Endothelial cell of umbilical vein (primary cell): ENCODE results near the gene NHSL2. TPM values are rescaled to one million over a fixed set of nuclear protein-coding genes. Genes with fewer than 3 reads are reported as not detected.

Source experiments
- BruUV-seq: library from RNA; stranded (reverse); fragments of 400-500 nt; replicated peaks from 2 replicates; lab custom pipeline; 2021; lab: Mats Ljungman, UMichigan
- CTCF ChIA-PET: fragments of 300-600, 350-600 bp; sonication (Branson Sonifier 250); formaldehyde crosslinking; loops from one replicate; lab custom pipeline; 2021; ENCODE audit warnings: antibody characterized with exemption, inconsistent platforms; lab: Charles Lee
- POLR2A ChIA-PET: fragments of 300-600, 350-600 bp; sonication (Branson Sonifier 250); formaldehyde crosslinking; loops from one replicate; lab custom pipeline; 2021; ENCODE audit warnings: antibody characterized with exemption, inconsistent platforms; lab: Charles Lee
- DNase-seq: peaks from one replicate; pipeline ENCODE4 v3.0.0-alpha.2; 2011; ENCODE audit warnings: low read depth, low spot score
- FAIRE-seq: peaks from 2 replicates; lab custom pipeline; 2011; peaks lifted over from hg19 to GRCh38; lab: Jason Lieb, UNC
- H2AFZ ChIP-seq: 2 replicates; pipeline ENCODE4 v1.6.0; 2012; ENCODE audit warnings: low read depth, low read length, control low read depth, inconsistent platforms
- H3K27ac ChIP-seq: 2 replicates; pipeline ENCODE4 v1.5.1; 2011; ENCODE audit warnings: low read depth, mild to moderate bottlenecking, control low read depth, low read length, moderate library complexity; ENCODE audit not compliant: insufficient read depth
- H3K27me3 ChIP-seq, 2 experiments: 2 replicates each; pipeline versions ENCODE4 v1.6.0 to v1.6.1; 2011; ENCODE audit warnings: low read length in 2 of 2, mixed read lengths in 1 of 2; ENCODE audit not compliant: control insufficient read depth in 2 of 2, insufficient read depth in 2 of 2
- H3K36me3 ChIP-seq, 2 experiments: 2 replicates in 1 of 2; 3 replicates in 1 of 2; pipeline ENCODE4 v1.5.1; 2011; ENCODE audit warnings: low read length in 2 of 2, mild to moderate bottlenecking in 1 of 2, moderate library complexity in 1 of 2; ENCODE audit not compliant: control insufficient read depth in 2 of 2, insufficient read depth in 2 of 2; ENCODE audit errors: extremely low read depth in 1 of 2
- H3K4me1 ChIP-seq: 3 replicates; pipeline ENCODE4 v1.5.1; 2011; ENCODE audit warnings: mild to moderate bottlenecking, low read length; ENCODE audit not compliant: control insufficient read depth, insufficient read depth; ENCODE audit errors: extremely low read depth
- H3K4me2 ChIP-seq: 2 replicates; pipeline ENCODE4 v1.6.1; 2011; ENCODE audit warnings: low read length, control low read depth, mixed read lengths; ENCODE audit not compliant: insufficient read depth
- H3K4me3 ChIP-seq, 3 experiments: fragments of 200-600 bp in 1 of 3; sonication (generic), shearing (Covaris generic) in 1 of 3; replicated peaks in 1 of 3; 2 replicates each; pipeline ENCODE4 v1.5.1; 2011 to 2016; ENCODE audit warnings: control low read depth in 3 of 3, low read length in 3 of 3, mild to moderate bottlenecking in 2 of 3, inconsistent platforms in 1 of 3, low read depth in 1 of 3, moderate library complexity in 1 of 3; ENCODE audit not compliant: insufficient read depth in 1 of 3
- H3K79me2 ChIP-seq: 2 replicates; pipeline ENCODE4 v1.6.0; 2012; ENCODE audit warnings: low read length, inconsistent platforms; ENCODE audit not compliant: control insufficient read depth, insufficient read depth
- H3K9ac ChIP-seq: replicated peaks from 2 replicates; pipeline ENCODE3; 2011; ENCODE audit warnings: low read length, control low read depth; ENCODE audit not compliant: insufficient read depth; ENCODE audit errors: extremely low read depth
- H3K9me1 ChIP-seq: replicated peaks from 3 replicates; pipeline ENCODE4 v1.6.0; 2011; ENCODE audit warnings: mild to moderate bottlenecking, low read length; ENCODE audit not compliant: control insufficient read depth, insufficient read depth; ENCODE audit errors: extremely low read depth
- H3K9me3 ChIP-seq: replicated peaks from 2 replicates; pipeline ENCODE4 v1.5.1; 2012; ENCODE audit warnings: low read length, inconsistent platforms; ENCODE audit not compliant: control insufficient read depth, insufficient read depth
- H4K20me1 ChIP-seq: replicated peaks from 2 replicates; pipeline ENCODE3; 2011; ENCODE audit warnings: mild to moderate bottlenecking, low read length; ENCODE audit not compliant: control insufficient read depth, insufficient read depth; ENCODE audit errors: extremely low read depth
- EZH2 ChIP-seq: IDR thresholded peaks from 2 replicates; pipeline ENCODE4 v1.6.1; 2012; ENCODE audit warnings: borderline replicate concordance, low read depth, mild to moderate bottlenecking, moderate library complexity, low read length, inconsistent platforms; ENCODE audit not compliant: severe bottlenecking
- FOS ChIP-seq: IDR thresholded peaks from 2 replicates; pipeline ENCODE4 v1.6.1; 2011; ENCODE audit warnings: mild to moderate bottlenecking, low read length, moderate library complexity, borderline replicate concordance; ENCODE audit not compliant: insufficient read depth
- GATA2 ChIP-seq: IDR thresholded peaks from 2 replicates; pipeline ENCODE4 v1.7.0; 2011; ENCODE audit warnings: low read depth, mild to moderate bottlenecking, moderate library complexity, mixed read lengths, low read length; ENCODE audit not compliant: insufficient read length, insufficient read depth
- JUN ChIP-seq: IDR thresholded peaks from 2 replicates; pipeline ENCODE4 v1.6.1; 2011; ENCODE audit warnings: borderline replicate concordance, low read depth; ENCODE audit not compliant: insufficient read length, insufficient read depth
- MYC ChIP-seq: IDR thresholded peaks from one replicate; pipeline ENCODE4 v1.6.1; 2011; ENCODE audit warnings: mild to moderate bottlenecking, low read depth, low read length
- POLR2A ChIP-seq: IDR thresholded peaks from 2 replicates; pipeline ENCODE4 v1.6.1; 2012; ENCODE audit warnings: low read depth, mild to moderate bottlenecking, control low read depth, low read length
- POLR2AphosphoS5 ChIP-seq: IDR thresholded peaks from 2 replicates; pipeline ENCODE4 v1.6.1; 2012; ENCODE audit warnings: low read depth, mild to moderate bottlenecking, control low read depth, low read length, moderate library complexity; ENCODE audit not compliant: insufficient read depth
- dilution Hi-C: fragments of 300-500 bp; cut with MboI; formaldehyde crosslinking; loops from one replicate; pipeline ENCODE4 v1.15.0; 2019; ENCODE audit warnings: low sequenced_read_pairs; ENCODE audit not compliant: extremely low pct_ligation_motif_present
- intact Hi-C: fragments of 100-400 bp; cut with micrococcal nuclease; formaldehyde crosslinking; loops from one replicate; pipeline ENCODE4 v1.10.0; 2022
- polyA plus RNA-seq, 4 experiments: library from polyadenylated mRNA; depleted of rRNA in 3 of 4; stranded (reverse) in 3 of 4; unstranded in 1 of 4; fragments of >200 nt; gene quantifications; 2 replicates each; pipeline versions ENCODE4 v1.2.1 to v1.2.3, GENCODE V29; 2011 to 2012; ENCODE audit warnings: missing spikeins in 1 of 4
- total RNA-seq: library from RNA; stranded (reverse); gene quantifications from 2 replicates; pipeline ENCODE4 v1.2.3, GENCODE V29; 2021
- TF ChIP-seq, protein P1 (sequence below): IDR thresholded peaks from 2 replicates; pipeline ENCODE4 v1.6.1; 2011; ENCODE audit not compliant: insufficient read depth, insufficient read length
- TF ChIP-seq, protein P2 (sequence below), 2 donors: IDR thresholded peaks; 1 replicate in 1 of 2; 2 replicates in 1 of 2; pipeline ENCODE4 v1.5.1; 2011; ENCODE audit warnings: low read length in 2 of 2, mild to moderate bottlenecking in 2 of 2, moderate library complexity in 2 of 2, control low read depth in 1 of 2, inconsistent platforms in 1 of 2, low read depth in 1 of 2; ENCODE audit not compliant: insufficient read depth in 1 of 2; ENCODE audit errors: extremely low read depth in 1 of 2

Gene NHSL2
- total and polyA plus RNA-seq, 2 donors (not counting 3 experiments of a cell fraction or from before 2014, with no cell fraction given) = 23.5 to 49.9 TPM

DNA sequence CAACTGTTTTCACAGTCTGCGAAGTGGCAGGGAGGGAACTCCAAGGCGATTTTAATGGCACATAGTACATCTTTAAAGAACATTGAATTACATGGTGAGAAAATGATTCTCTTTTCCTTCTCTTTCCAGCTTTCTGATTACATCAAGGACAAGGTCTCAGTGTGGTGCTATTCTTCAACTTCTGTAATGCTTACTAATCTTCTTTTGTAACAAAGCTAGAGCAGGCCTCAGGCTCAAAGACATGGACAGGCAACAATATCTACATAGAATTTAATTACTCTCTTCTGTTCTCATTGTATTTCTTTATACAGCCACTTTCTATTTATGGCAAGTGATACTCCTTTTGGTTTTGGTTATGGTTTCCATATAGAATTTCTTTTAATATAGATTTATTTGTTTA is 172.6 kb downstream of the NHSL2 start:
- Histone ChIP-seq H3K4me3 (no peak overlapping the region), H3K4me2 (no peak overlapping the region), H4K20me1 (no peaks in the 10 kb centered on the region), H3K4me1 (peaks cover 32% of the 10 kb centered on the region), H3K36me3 (no peaks in the 10 kb centered on the region), H3K9ac (no peak overlapping the region), H3K27ac (no peak overlapping the region), H3K79me2 (peaks cover 74% of the 10 kb centered on the region), H2AFZ (no peak overlapping the region), H3K9me1 (no peaks in the 10 kb centered on the region), H3K27me3 (no peaks in the 10 kb centered on the region), H3K9me3 (no peaks in the 10 kb centered on the region)
- dilution Hi-C loops (no loop called here), intact Hi-C loops (no loop called here)
- FAIRE-seq (no peak), DNase-seq (no peak)
- ChIA-PET POLR2A (interaction anchor here (0.6 kb wide), 1 partner anchor 22 kb away, joined by 3 read pairs; no protein-coding TSS in a partner anchor), CTCF (interaction anchor here (0.7 to 2.5 kb wide), 2 partner anchors 61 kb away, joined by 3 to 26 read pairs; no protein-coding TSS in a partner anchor)
- TF ChIP-seq, protein P1, sequence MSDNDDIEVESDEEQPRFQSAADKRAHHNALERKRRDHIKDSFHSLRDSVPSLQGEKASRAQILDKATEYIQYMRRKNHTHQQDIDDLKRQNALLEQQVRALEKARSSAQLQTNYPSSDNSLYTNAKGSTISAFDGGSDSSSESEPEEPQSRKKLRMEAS = no peak
- TF ChIP-seq EZH2 = no peak
- no peak for TF ChIP-seq JUN
- TF ChIP-seq GATA2 = no peak
- no peak for TF ChIP-seq MYC
- TF ChIP-seq, protein P2, sequence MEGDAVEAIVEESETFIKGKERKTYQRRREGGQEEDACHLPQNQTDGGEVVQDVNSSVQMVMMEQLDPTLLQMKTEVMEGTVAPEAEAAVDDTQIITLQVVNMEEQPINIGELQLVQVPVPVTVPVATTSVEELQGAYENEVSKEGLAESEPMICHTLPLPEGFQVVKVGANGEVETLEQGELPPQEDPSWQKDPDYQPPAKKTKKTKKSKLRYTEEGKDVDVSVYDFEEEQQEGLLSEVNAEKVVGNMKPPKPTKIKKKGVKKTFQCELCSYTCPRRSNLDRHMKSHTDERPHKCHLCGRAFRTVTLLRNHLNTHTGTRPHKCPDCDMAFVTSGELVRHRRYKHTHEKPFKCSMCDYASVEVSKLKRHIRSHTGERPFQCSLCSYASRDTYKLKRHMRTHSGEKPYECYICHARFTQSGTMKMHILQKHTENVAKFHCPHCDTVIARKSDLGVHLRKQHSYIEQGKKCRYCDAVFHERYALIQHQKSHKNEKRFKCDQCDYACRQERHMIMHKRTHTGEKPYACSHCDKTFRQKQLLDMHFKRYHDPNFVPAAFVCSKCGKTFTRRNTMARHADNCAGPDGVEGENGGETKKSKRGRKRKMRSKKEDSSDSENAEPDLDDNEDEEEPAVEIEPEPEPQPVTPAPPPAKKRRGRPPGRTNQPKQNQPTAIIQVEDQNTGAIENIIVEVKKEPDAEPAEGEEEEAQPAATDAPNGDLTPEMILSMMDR (IDR thresholded peaks at IDR 0.05; ENCODE audit: extremely low read depth in 1 of 2, insufficient read depth in 1 of 2, low read depth in 1 of 2, low read length in 2 of 2) = no peak
- no peak for TF ChIP-seq POLR2AphosphoS5
- TF ChIP-seq FOS = no peak
- no peak for TF ChIP-seq POLR2A
- no TSS peak for BruUV-seq
